ENCODE measurements around the gene CEACAM7. TPM values are rescaled to one million over a fixed set of nuclear protein-coding genes. Genes with fewer than 3 reads are reported as not detected.

CEACAM7 gene
- total and polyA plus RNA-seq, 2 experiments from 2014 or later = not detected

- in situ Hi-C loops (cut with MboI) = no loop called here
- 15 to 21% methylated on average over 6 to 8 of the region's 8 CpGs for WGBS, 2 experiments (ENCODE audit: low coverage in 1 of 2, low lambda C conversion rate in 2 of 2, missing lambda C conversion rate in 2 of 2)
- TF ChIP-seq EZH2phosphoT487 (IDR thresholded peaks at IDR 0.05; ENCODE audit: insufficient read depth, low read depth) (no peak), EZH2 (IDR thresholded peaks at IDR 0.05; ENCODE audit: insufficient read depth, poor library complexity, severe bottlenecking) (no peak)
These were observed 59.9 kb downstream of the CEACAM7 start for GRCh38 chr19:41627966-41628675.

DNA sequence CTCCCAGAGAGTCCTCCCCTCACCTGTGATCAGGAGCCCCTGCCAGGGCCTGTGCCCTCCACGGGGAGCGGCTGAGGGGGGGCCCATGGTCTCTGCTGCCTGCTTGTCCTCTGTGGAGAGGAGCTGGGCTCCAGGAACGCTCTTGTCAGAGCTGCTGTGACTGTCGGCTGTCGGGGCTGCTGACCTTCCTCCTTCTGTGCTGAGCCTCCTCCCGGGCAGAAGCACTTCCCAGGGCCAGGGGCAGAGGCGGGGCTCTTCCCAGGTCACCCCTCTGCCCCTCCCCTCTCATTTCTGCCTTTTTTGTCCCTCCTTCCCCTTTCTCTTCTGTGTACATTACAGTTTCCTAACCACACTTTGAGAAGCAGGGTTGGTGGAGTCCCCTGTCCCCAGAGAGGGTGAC lies 61.2 kb downstream of the CEACAM7 start, which contains the start of gene CEACAM4:
Gene CEACAM4, minus strand, starts transcription at position 198 of the 400 bp plus-strand sequence. Its CDS starts 111 bp downstream, at position 87.
- H3K79me2 ChIP-seq (ENCODE audit: insufficient read depth) = no peaks in the 10 kb centered on the region
- no peak within 1 kb of the TSS for H3K4me2 ChIP-seq (ENCODE audit: unreplicated experiment)
- H3K27me3 ChIP-seq (replicated peaks; ENCODE audit: insufficient read depth) = peaks cover 15% of the 10 kb centered on the region
- no peak within 1 kb of the TSS for H3K4me3 ChIP-seq
- in situ Hi-C loops (cut with MboI) = no loop called here
- no peaks in the 10 kb centered on the region for H3K36me3 ChIP-seq (ENCODE audit: low read depth)
- H3K9me3 ChIP-seq (ENCODE audit: low read depth) = no peaks in the 10 kb centered on the region
- 12% methylated on average over 5 to 7 of the region's 7 CpGs for WGBS, 2 experiments (ENCODE audit: low coverage in 1 of 2, low lambda C conversion rate in 2 of 2, missing lambda C conversion rate in 2 of 2)
- no peaks in the 10 kb centered on the region for H3K4me1 ChIP-seq (ENCODE audit: insufficient read depth)
- H3F3A ChIP-seq (ENCODE audit: insufficient read depth) = no peaks in the 10 kb centered on the region
- no peak for TF ChIP-seq EZH2phosphoT487 (IDR thresholded peaks at IDR 0.05; ENCODE audit: insufficient read depth, low read depth)
- no peak for TF ChIP-seq EZH2 (IDR thresholded peaks at IDR 0.05; ENCODE audit: insufficient read depth, poor library complexity, severe bottlenecking)
- no peak within 1 kb of the TSS for H3K9ac ChIP-seq
- no peak within 1 kb of the TSS for H2AFZ ChIP-seq
- no peaks in the 10 kb centered on the region for H4K20me1 ChIP-seq (ENCODE audit: insufficient read depth)
- no peak within 1 kb of the TSS for H3K27ac ChIP-seq
- no peaks in the 10 kb centered on the region for H3K9me2 ChIP-seq (ENCODE audit: insufficient read depth)
- no peak for DNase-seq

More at GRCh38 chr19:41627966-41628675, 59.9 kb downstream of the CEACAM7 start:
- H3K79me2 ChIP-seq (ENCODE audit: insufficient read depth) = no peaks in the 10 kb centered on the region
- no peaks in the 10 kb centered on the region for H3K4me1 ChIP-seq (ENCODE audit: insufficient read depth)
- no peak for DNase-seq
- no peaks in the 10 kb centered on the region for H3F3A ChIP-seq (ENCODE audit: insufficient read depth)
- peaks cover 15% of the 10 kb centered on the region for H3K27me3 ChIP-seq (replicated peaks; ENCODE audit: insufficient read depth)
- H3K4me2 ChIP-seq (ENCODE audit: unreplicated experiment) = no peak overlapping the region
- H3K9ac ChIP-seq = no peak overlapping the region
- no peaks in the 10 kb centered on the region for H3K9me3 ChIP-seq (ENCODE audit: low read depth)
- no peak overlapping the region for H3K27ac ChIP-seq
- H3K9me2 ChIP-seq (ENCODE audit: insufficient read depth) = no peaks in the 10 kb centered on the region
- no peaks in the 10 kb centered on the region for H4K20me1 ChIP-seq (ENCODE audit: insufficient read depth)
- no peak overlapping the region for H2AFZ ChIP-seq
- H3K36me3 ChIP-seq (ENCODE audit: low read depth) = no peaks in the 10 kb centered on the region
- H3K4me3 ChIP-seq = no peak overlapping the region

- Histone ChIP-seq H3K9me3 (ENCODE audit: low read depth) (no peaks in the 10 kb centered on the region), H3K9ac (no peak overlapping the region), H3F3A (ENCODE audit: insufficient read depth) (no peaks in the 10 kb centered on the region), H3K36me3 (ENCODE audit: low read depth) (no peaks in the 10 kb centered on the region), H3K27ac (no peak overlapping the region), H3K79me2 (ENCODE audit: insufficient read depth) (no peaks in the 10 kb centered on the region), H2AFZ (no peak overlapping the region), H3K4me2 (ENCODE audit: unreplicated experiment) (no peak overlapping the region), H4K20me1 (ENCODE audit: insufficient read depth) (no peaks in the 10 kb centered on the region), H3K9me2 (ENCODE audit: insufficient read depth) (no peaks in the 10 kb centered on the region), H3K4me1 (ENCODE audit: insufficient read depth) (no peaks in the 10 kb centered on the region), H3K4me3 (no peak overlapping the region), H3K27me3 (replicated peaks; ENCODE audit: insufficient read depth) (peaks cover 15% of the 10 kb centered on the region)
- TF ChIP-seq EZH2 (IDR thresholded peaks at IDR 0.05; ENCODE audit: insufficient read depth, poor library complexity, severe bottlenecking) (no peak), EZH2phosphoT487 (IDR thresholded peaks at IDR 0.05; ENCODE audit: insufficient read depth, low read depth) (no peak)
- in situ Hi-C loops (cut with MboI) = no loop called here
- DNase-seq = no peak
- WGBS, 2 experiments (ENCODE audit: low coverage in 1 of 2, low lambda C conversion rate in 2 of 2, missing lambda C conversion rate in 2 of 2) = 35 to 37% methylated on average over 3 of the region's 3 CpGs
These were observed 61.8 kb downstream of the CEACAM7 start for GRCh38 chr19:41626278-41626677.

DNA sequence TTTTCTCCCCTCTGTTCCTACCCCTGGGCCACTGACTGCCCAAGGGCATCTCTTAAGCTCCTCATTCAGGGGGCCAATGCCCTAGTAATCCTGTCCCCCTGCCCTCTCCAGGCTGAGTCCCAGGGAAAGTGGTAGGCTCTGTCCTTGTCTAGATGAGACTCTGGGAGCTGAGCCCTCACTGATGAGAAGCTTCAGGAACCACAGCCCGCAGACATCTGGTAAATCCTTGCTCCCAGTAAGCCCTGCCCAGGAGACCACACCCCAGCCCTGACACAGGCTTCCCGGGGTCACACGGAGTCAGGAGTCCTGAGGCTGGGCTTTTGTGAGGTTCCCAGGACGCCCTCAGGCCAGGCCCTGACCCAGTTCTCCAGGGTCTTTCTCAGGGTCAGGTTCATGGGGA lies 63.1 kb downstream of the CEACAM7 start:
- Histone ChIP-seq H3K9ac (no peak overlapping the region), H3K27ac (no peak overlapping the region), H2AFZ (no peak overlapping the region), H3K79me2 (ENCODE audit: insufficient read depth) (no peaks in the 10 kb centered on the region), H3K9me3 (ENCODE audit: low read depth) (no peaks in the 10 kb centered on the region), H3F3A (ENCODE audit: insufficient read depth) (no peaks in the 10 kb centered on the region), H3K27me3 (replicated peaks; ENCODE audit: insufficient read depth) (peaks cover 15% of the 10 kb centered on the region), H3K36me3 (ENCODE audit: low read depth) (no peaks in the 10 kb centered on the region), H3K4me1 (ENCODE audit: insufficient read depth) (no peaks in the 10 kb centered on the region), H3K4me3 (no peak overlapping the region), H4K20me1 (ENCODE audit: insufficient read depth) (no peaks in the 10 kb centered on the region), H3K4me2 (ENCODE audit: unreplicated experiment) (no peak overlapping the region), H3K9me2 (ENCODE audit: insufficient read depth) (no peaks in the 10 kb centered on the region)
- no peak for DNase-seq
- TF ChIP-seq EZH2 (IDR thresholded peaks at IDR 0.05; ENCODE audit: insufficient read depth, poor library complexity, severe bottlenecking) = no peak
- no peak for TF ChIP-seq EZH2phosphoT487 (IDR thresholded peaks at IDR 0.05; ENCODE audit: insufficient read depth, low read depth)
- 3 to 6% methylated on average over 4 of the region's 4 CpGs for WGBS, 2 experiments (ENCODE audit: low coverage in 1 of 2, low lambda C conversion rate in 2 of 2, missing lambda C conversion rate in 2 of 2)
- in situ Hi-C loops (cut with MboI) = no loop called here

Measured in GM23248 (cell line).